HCT116 (cell line): Measurements from ENCODE around the gene ANP32B. TPM values are rescaled to one million over a fixed set of nuclear protein-coding genes. Genes with fewer than 3 reads are reported as not detected.
A peak's percentile ranks its signal among the peaks of the same experiment; 100 is the strongest.

ENCODE experiments used
- ATAC-seq: fragments of 200-7000 bp; cut with Tn5 transposase; 2 replicates; pipeline ENCODE4 v1.9.1; 2020; ENCODE audit warnings: mild to moderate bottlenecking, moderate library complexity
- BruUV-seq: library from RNA; stranded (reverse); fragments of 400-500 nt; replicated peaks from 2 replicates; lab custom pipeline; 2021; lab: Mats Ljungman, UMichigan
- CTCF ChIA-PET: fragments of 300-600 bp; sonication (Branson Sonifier 250); formaldehyde crosslinking; loops from one replicate; lab custom pipeline; 2021; ENCODE audit warnings: antibody characterized with exemption; lab: Charles Lee
- POLR2A ChIA-PET: fragments of 300-600, 350-600 bp; sonication (Branson Sonifier 250); formaldehyde crosslinking; loops from one replicate; lab custom pipeline; 2021; ENCODE audit warnings: antibody characterized with exemption; lab: Charles Lee
- RAD21 ChIA-PET, 2 experiments: fragments of 300-600 bp; sonication (Branson Sonifier 250); formaldehyde crosslinking; loops; one replicate each; lab custom pipeline; 2023; ENCODE audit warnings: low total read pairs in 2 of 2; ENCODE audit not compliant: uncharacterized antibody in 2 of 2, unreplicated experiment in 2 of 2, low non-redundant PET in 1 of 2; lab: Charles Lee
- DNase-seq: peaks from one replicate; pipeline ENCODE4 v3.0.0-alpha.2; 2010; ENCODE audit warnings: low read depth, low spot score
- H2AFZ ChIP-seq: fragments of 200-600 bp; shearing (Covaris generic), sonication (generic); 2 replicates; pipeline ENCODE4 v1.6.1; 2017; ENCODE audit warnings: low read depth, mixed run types, mixed read lengths, antibody characterized with exemption, low read length; ENCODE audit not compliant: poor library complexity, severe bottlenecking
- H3K27ac ChIP-seq: 2 replicates; pipeline ENCODE4 v1.5.1; 2012; ENCODE audit warnings: low read depth, low read length
- H3K27me3 ChIP-seq: fragments of 200-600 bp; sonication (generic); 2 replicates; pipeline ENCODE4 v1.6.1; 2016; ENCODE audit warnings: mixed run types, low read length, mixed read lengths; ENCODE audit not compliant: insufficient read depth
- H3K36me3 ChIP-seq, 2 experiments: fragments of 200-500 bp in 1 of 2; fragments of 200-600 bp in 1 of 2; sonication (Bioruptor generic) in 1 of 2; sonication (generic) in 1 of 2; 2 replicates each; pipeline versions ENCODE4 v1.5.1 to v1.6.1; 2014 to 2016; ENCODE audit warnings: low read length in 2 of 2, inconsistent platforms in 1 of 2, mixed read lengths in 1 of 2, mixed run types in 1 of 2; ENCODE audit not compliant: insufficient read depth in 2 of 2, control insufficient read depth in 1 of 2
- H3K4me1 ChIP-seq, 2 experiments: fragments of 200-600 bp in 1 of 2; sonication (generic) in 1 of 2; 2 replicates each; pipeline versions ENCODE4 v1.5.1 to v1.6.1; 2012 to 2017; ENCODE audit warnings: low read length in 2 of 2, inconsistent platforms in 1 of 2, mild to moderate bottlenecking in 1 of 2, mixed read lengths in 1 of 2, mixed run types in 1 of 2, moderate library complexity in 1 of 2; ENCODE audit not compliant: insufficient read depth in 2 of 2, control insufficient read depth in 1 of 2
- H3K4me2 ChIP-seq: fragments of 200-600 bp; sonication (generic); 2 replicates; pipeline ENCODE4 v1.6.1; 2017; ENCODE audit warnings: mixed run types, low read length, mixed read lengths
- H3K4me3 ChIP-seq, 2 experiments: fragments of 200-600 bp in 1 of 2; sonication (generic) in 1 of 2; replicated peaks in 1 of 2; 2 replicates each; pipeline ENCODE4 v1.5.1; 2011 to 2016; ENCODE audit warnings: low read length in 2 of 2, control low read depth in 1 of 2, low read depth in 1 of 2, mild to moderate bottlenecking in 1 of 2, mixed read lengths in 1 of 2, mixed run types in 1 of 2
- H3K79me2 ChIP-seq: fragments of 200-600 bp; sonication (generic); 2 replicates; pipeline ENCODE4 v1.6.1; 2017; ENCODE audit warnings: mild to moderate bottlenecking, mixed run types, low read length, moderate library complexity, mixed read lengths; ENCODE audit not compliant: insufficient read depth
- H3K9ac ChIP-seq: fragments of 200-600 bp; sonication (generic); 2 replicates; pipeline ENCODE4 v1.6.1; 2016; ENCODE audit warnings: low read length, mixed read lengths
- H3K9me2 ChIP-seq: fragments of 200-600 bp; sonication (generic), shearing (Covaris generic); 2 replicates; pipeline ENCODE4 v1.6.1; 2017; ENCODE audit warnings: mixed run types, mild to moderate bottlenecking, moderate library complexity; ENCODE audit not compliant: insufficient read depth
- H3K9me3 ChIP-seq, 2 experiments: fragments of 200-500 bp in 1 of 2; fragments of 200-600 bp in 1 of 2; sonication (Bioruptor generic) in 1 of 2; sonication (generic) in 1 of 2; 2 replicates each; pipeline ENCODE4 v1.6.1; 2014 to 2017; ENCODE audit warnings: low read length in 2 of 2, mixed read lengths in 2 of 2, inconsistent platforms in 1 of 2, low read depth in 1 of 2, mild to moderate bottlenecking in 1 of 2, mixed run types in 1 of 2, moderate library complexity in 1 of 2; ENCODE audit not compliant: control insufficient read depth in 1 of 2, insufficient read depth in 1 of 2
- H4K20me1 ChIP-seq: fragments of 200-600 bp; sonication (generic), shearing (Covaris generic); 2 replicates; pipeline ENCODE4 v1.6.1; 2017; ENCODE audit warnings: mixed run types, mild to moderate bottlenecking, moderate library complexity; ENCODE audit not compliant: insufficient read depth
- EGR1 ChIP-seq: IDR thresholded peaks from 2 replicates; pipeline ENCODE4 v1.6.1; 2012; ENCODE audit warnings: low read depth
- EZH2 ChIP-seq: fragments of 200-600 bp; sonication (generic); IDR thresholded peaks from 2 replicates; pipeline ENCODE4 v1.6.1; 2017; ENCODE audit warnings: antibody characterized with exemption, mixed run types
- FOSL1 ChIP-seq: IDR thresholded peaks from 2 replicates; pipeline ENCODE4 v1.6.1; 2012; ENCODE audit warnings: low read depth
- JUND ChIP-seq: IDR thresholded peaks from 2 replicates; pipeline ENCODE4 v1.6.1; 2012
- MAX ChIP-seq: IDR thresholded peaks from 2 replicates; pipeline ENCODE4 v1.6.1; 2012
- POLR2A ChIP-seq: IDR thresholded peaks from 2 replicates; pipeline ENCODE4 v1.7.0; 2011; ENCODE audit warnings: borderline replicate concordance; ENCODE audit not compliant: insufficient read depth, insufficient read length; ENCODE audit errors: extremely low read depth
- POLR2AphosphoS5 ChIP-seq: IDR thresholded peaks from 2 replicates; pipeline ENCODE4 v1.6.1; 2011; ENCODE audit warnings: mild to moderate bottlenecking, low read depth, low read length, moderate library complexity
- RAD21 ChIP-seq: IDR thresholded peaks from 2 replicates; pipeline ENCODE4 v1.6.1; 2012; ENCODE audit warnings: low read depth, mild to moderate bottlenecking
- SIN3A ChIP-seq: IDR thresholded peaks from 2 replicates; pipeline ENCODE4 v1.6.1; 2012; ENCODE audit warnings: low read depth
- SP1 ChIP-seq: IDR thresholded peaks from 2 replicates; pipeline ENCODE4 v1.6.1; 2012; ENCODE audit warnings: low read depth
- YY1 ChIP-seq: IDR thresholded peaks from 2 replicates; pipeline ENCODE4 v1.6.1; 2011; ENCODE audit warnings: low read length, low read depth, moderate library complexity, mild to moderate bottlenecking; ENCODE audit not compliant: insufficient replicate concordance; ENCODE audit errors: extremely low read depth
- ZNF274 ChIP-seq: fragments of 200-500 bp; sonication (Bioruptor generic); IDR thresholded peaks from 2 replicates; pipeline ENCODE4 v1.6.1; 2014; ENCODE audit warnings: mild to moderate bottlenecking, low read depth, low read length, inconsistent platforms
- intact Hi-C: fragments of 100-400 bp; cut with micrococcal nuclease; formaldehyde crosslinking; loops from 2 replicates; pipeline ENCODE4 v1.10.0; 2022
- total RNA-seq: library from RNA; stranded (reverse); gene quantifications from one replicate; pipeline ENCODE4 v1.2.1, GENCODE V29; 2021; ENCODE audit not compliant: unreplicated experiment
- TF ChIP-seq, protein P1 (sequence below), 3 experiments: fragments of 200-600 bp in 1 of 3; sonication (generic) in 1 of 3; IDR thresholded peaks in 2 of 3; conservative IDR thresholded peaks in 1 of 3; 2 replicates each; pipeline ENCODE4 v1.5.1; 2012 to 2017; ENCODE audit warnings: low read depth in 2 of 3, low read length in 2 of 3, antibody characterized with exemption in 1 of 3, borderline replicate concordance in 1 of 3, control low read depth in 1 of 3, mild to moderate bottlenecking in 1 of 3, mixed read lengths in 1 of 3, mixed run types in 1 of 3, moderate library complexity in 1 of 3; ENCODE audit not compliant: insufficient read depth in 1 of 3
- TF ChIP-seq, protein P2 (sequence below): IDR thresholded peaks from 2 replicates; pipeline ENCODE4 v1.6.1; 2011; ENCODE audit warnings: mild to moderate bottlenecking, low read length, moderate library complexity; ENCODE audit not compliant: insufficient replicate concordance; ENCODE audit errors: extremely low read depth

ANP32B gene
- total RNA-seq, 1 experiment from 2014 or later, result 206 TPM

DNA sequence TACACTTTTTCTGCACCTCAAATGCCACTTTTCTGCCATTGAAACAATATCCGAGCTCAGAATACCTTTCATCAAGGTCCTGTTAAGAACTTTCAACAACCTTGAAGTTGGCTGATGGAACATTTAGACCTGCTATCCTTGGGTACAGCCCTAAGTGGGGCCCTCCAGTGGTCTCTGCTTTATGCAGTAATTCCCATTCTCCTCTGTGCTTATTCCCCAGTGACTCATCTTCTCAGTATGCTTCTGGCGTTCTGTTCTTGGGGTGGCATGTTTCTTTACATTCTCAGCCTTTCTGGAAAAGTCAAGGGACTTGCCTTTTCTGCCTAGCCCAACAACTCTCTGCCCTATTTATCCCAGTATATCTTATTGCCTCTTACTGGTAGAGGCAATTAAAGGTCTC lies 7.1 kb downstream of the ANP32B start:
- Histone ChIP-seq H3K9me3 (no peaks in the 10 kb centered on the region), H3K4me1 (peaks cover 31 to 53% of the 10 kb centered on the region in 2 experiments), H3K4me2 (peak overlapping the region; percentile 30), H3K36me3 (peaks cover 5 to 12% of the 10 kb centered on the region in 2 experiments; a peak in 3 of 4 replicates), H3K4me3 (no peak overlapping the region), H3K9me2 (no peaks in the 10 kb centered on the region), H4K20me1 (peaks cover 51% of the 10 kb centered on the region; the same call in 1 of the 2 replicates), H3K79me2 (peaks cover 100% of the 10 kb centered on the region), H3K9ac (no peak overlapping the region; the same call in 1 of the 2 replicates), H3K27me3 (no peaks in the 10 kb centered on the region), H2AFZ (no peak overlapping the region), H3K27ac (peak overlapping the region; percentile 2; the same call in 1 of the 2 replicates)
- peak; percentile 34 for TF ChIP-seq FOSL1
- TF ChIP-seq EZH2, result no peak
- TF ChIP-seq, protein P1, sequence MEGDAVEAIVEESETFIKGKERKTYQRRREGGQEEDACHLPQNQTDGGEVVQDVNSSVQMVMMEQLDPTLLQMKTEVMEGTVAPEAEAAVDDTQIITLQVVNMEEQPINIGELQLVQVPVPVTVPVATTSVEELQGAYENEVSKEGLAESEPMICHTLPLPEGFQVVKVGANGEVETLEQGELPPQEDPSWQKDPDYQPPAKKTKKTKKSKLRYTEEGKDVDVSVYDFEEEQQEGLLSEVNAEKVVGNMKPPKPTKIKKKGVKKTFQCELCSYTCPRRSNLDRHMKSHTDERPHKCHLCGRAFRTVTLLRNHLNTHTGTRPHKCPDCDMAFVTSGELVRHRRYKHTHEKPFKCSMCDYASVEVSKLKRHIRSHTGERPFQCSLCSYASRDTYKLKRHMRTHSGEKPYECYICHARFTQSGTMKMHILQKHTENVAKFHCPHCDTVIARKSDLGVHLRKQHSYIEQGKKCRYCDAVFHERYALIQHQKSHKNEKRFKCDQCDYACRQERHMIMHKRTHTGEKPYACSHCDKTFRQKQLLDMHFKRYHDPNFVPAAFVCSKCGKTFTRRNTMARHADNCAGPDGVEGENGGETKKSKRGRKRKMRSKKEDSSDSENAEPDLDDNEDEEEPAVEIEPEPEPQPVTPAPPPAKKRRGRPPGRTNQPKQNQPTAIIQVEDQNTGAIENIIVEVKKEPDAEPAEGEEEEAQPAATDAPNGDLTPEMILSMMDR (IDR thresholded peaks at IDR 0.05 in 2 of 3, conservative IDR thresholded peaks at IDR 0.05 in 1 of 3; ENCODE audit: borderline replicate concordance in 1 of 3, insufficient read depth in 1 of 3, low read depth in 2 of 3, low read length in 2 of 3), result peak in 1 of 3 experiments; percentile 30; a peak in 3 of 6 replicates
- TF ChIP-seq RAD21, result no peak
- TF ChIP-seq POLR2A, result no peak
- TF ChIP-seq SIN3A, result no peak
- BruUV-seq, result no TSS peak
- peak; percentile 85 for ATAC-seq
- ChIA-PET CTCF (no interaction called here), RAD21 (no interaction called here), POLR2A (no interaction called here)
- DNase-seq, result no peak
- intact Hi-C loops, result no loop called here

DNA sequence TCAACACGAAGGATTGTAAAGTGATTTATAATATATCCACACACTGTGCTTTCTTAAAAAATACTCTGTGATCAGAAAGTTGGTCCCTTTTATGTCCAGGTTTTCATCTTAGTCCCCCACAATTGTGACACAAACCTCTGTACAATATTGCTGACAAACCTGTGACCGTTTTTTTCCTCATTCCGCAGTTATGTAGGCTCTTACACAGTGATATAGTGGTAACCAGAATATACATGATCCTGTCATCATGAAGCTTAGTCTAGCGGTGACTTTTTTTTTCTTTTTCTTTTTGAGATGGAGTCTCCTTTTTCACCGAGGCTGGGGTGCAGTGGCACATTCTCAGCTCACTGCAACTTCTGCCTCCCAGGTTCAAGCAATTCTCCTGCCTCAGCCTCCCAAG lies 8.7 kb downstream of the ANP32B start:
- BruUV-seq, result no TSS peak
- Histone ChIP-seq H3K27me3 (no peaks in the 10 kb centered on the region), H3K79me2 (peaks cover 100% of the 10 kb centered on the region), H3K4me1 (peaks cover 15 to 37% of the 10 kb centered on the region in 2 experiments), H2AFZ (no peak overlapping the region), H3K4me3 (no peak overlapping the region), H4K20me1 (peaks cover 52% of the 10 kb centered on the region; the same call in 1 of the 2 replicates), H3K4me2 (no peak overlapping the region), H3K9me2 (no peaks in the 10 kb centered on the region), H3K36me3 (peaks cover 11 to 24% of the 10 kb centered on the region in 2 experiments), H3K9ac (no peak overlapping the region), H3K9me3 (no peaks in the 10 kb centered on the region), H3K27ac (no peak overlapping the region)
- DNase-seq (no peak), ATAC-seq (no peak)
- RAD21 ChIA-PET, result no interaction called here
- intact Hi-C loops, result no loop called here
- POLR2A ChIA-PET, result no interaction called here
- CTCF ChIA-PET, result no interaction called here
- TF ChIP-seq MAX (no peak), YY1 (no peak), SP1 (no peak), ZNF274 (no peak), EGR1 (no peak), POLR2AphosphoS5 (no peak), EZH2 (no peak), JUND (no peak)
- TF ChIP-seq, protein P1 (IDR thresholded peaks at IDR 0.05 in 2 of 3, conservative IDR thresholded peaks at IDR 0.05 in 1 of 3; ENCODE audit: borderline replicate concordance in 1 of 3, insufficient read depth in 1 of 3, low read depth in 2 of 3, low read length in 2 of 3), result no peak
- TF ChIP-seq, protein P2, sequence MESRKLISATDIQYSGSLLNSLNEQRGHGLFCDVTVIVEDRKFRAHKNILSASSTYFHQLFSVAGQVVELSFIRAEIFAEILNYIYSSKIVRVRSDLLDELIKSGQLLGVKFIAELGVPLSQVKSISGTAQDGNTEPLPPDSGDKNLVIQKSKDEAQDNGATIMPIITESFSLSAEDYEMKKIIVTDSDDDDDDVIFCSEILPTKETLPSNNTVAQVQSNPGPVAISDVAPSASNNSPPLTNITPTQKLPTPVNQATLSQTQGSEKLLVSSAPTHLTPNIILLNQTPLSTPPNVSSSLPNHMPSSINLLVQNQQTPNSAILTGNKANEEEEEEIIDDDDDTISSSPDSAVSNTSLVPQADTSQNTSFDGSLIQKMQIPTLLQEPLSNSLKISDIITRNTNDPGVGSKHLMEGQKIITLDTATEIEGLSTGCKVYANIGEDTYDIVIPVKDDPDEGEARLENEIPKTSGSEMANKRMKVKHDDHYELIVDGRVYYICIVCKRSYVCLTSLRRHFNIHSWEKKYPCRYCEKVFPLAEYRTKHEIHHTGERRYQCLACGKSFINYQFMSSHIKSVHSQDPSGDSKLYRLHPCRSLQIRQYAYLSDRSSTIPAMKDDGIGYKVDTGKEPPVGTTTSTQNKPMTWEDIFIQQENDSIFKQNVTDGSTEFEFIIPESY, result no peak
